ENCODE results near the gene C2CD2. TPM values are rescaled to one million over a fixed set of nuclear protein-coding genes. Genes with fewer than 3 reads are reported as not detected.

C2CD2 gene
- total RNA-seq, 2 experiments from 2014 or later = 3.9 to 4.0 TPM

- ChIA-PET CTCF (interaction anchor here (0.6 kb wide), 1 partner anchor 8 kb away, joined by 3 read pairs; no protein-coding TSS in a partner anchor), POLR2A (no interaction called here)
Observed at GRCh38 chr21:41920476-41920875, 33.3 kb downstream of the C2CD2 start.

GRCh38 chr21:41919666-41920398 lies 34.0 kb downstream of the C2CD2 start:
- ChIA-PET POLR2A (no interaction called here), CTCF (interaction anchor here (0.6 kb wide), 1 partner anchor 9 kb away, joined by 3 read pairs; no protein-coding TSS in a partner anchor)

- ChIA-PET CTCF (no interaction called here), POLR2A (no interaction called here)
Observed at GRCh38 chr21:41918561-41919358, 35.1 kb downstream of the C2CD2 start.

- ChIA-PET POLR2A (no interaction called here), CTCF (no interaction called here)
Observed at GRCh38 chr21:41917531-41917930, 36.3 kb downstream of the C2CD2 start.

GRCh38 chr21:41916888-41917433 lies 36.9 kb downstream of the C2CD2 start:
- ChIA-PET POLR2A (no interaction called here), CTCF (no interaction called here)

- ChIA-PET CTCF (no interaction called here), POLR2A (no interaction called here)
Observed at GRCh38 chr21:41914965-41915364, 38.9 kb downstream of the C2CD2 start.

- CTCF ChIA-PET = no interaction called here
- POLR2A ChIA-PET = no interaction called here
Observed at GRCh38 chr21:41914358-41914757, 39.5 kb downstream of the C2CD2 start.

GRCh38 chr21:41913230-41913629 lies 40.6 kb downstream of the C2CD2 start:
- ChIA-PET CTCF (no interaction called here), POLR2A (no interaction called here)

GRCh38 chr21:41908829-41909228 lies 45.0 kb downstream of the C2CD2 start:
- POLR2A ChIA-PET = interaction anchor here (0.6 kb wide), 1 partner anchor 29 kb away, joined by 3 read pairs; no protein-coding TSS in a partner anchor
- CTCF ChIA-PET = no interaction called here

GRCh38 chr21:41907496-41908258 lies 46.1 kb downstream of the C2CD2 start:
- ChIA-PET CTCF (no interaction called here), POLR2A (no interaction called here)

- POLR2A ChIA-PET = no interaction called here
- CTCF ChIA-PET = no interaction called here
Observed at GRCh38 chr21:41906770-41907169, 47.0 kb downstream of the C2CD2 start.

- CTCF ChIA-PET = no interaction called here
- POLR2A ChIA-PET = no interaction called here
Observed at GRCh38 chr21:41903559-41904351, 50.1 kb downstream of the C2CD2 start.

- CTCF ChIA-PET = interaction anchor here (0.8 to 1.2 kb wide), 2 partner anchors 9 to 23 kb away, joined by 3 read pairs; no protein-coding TSS in a partner anchor
- POLR2A ChIA-PET = no interaction called here
Observed at GRCh38 chr21:41902946-41903345, 50.9 kb downstream of the C2CD2 start.

- CTCF ChIA-PET = no interaction called here
Observed at GRCh38 chr21:41901782-41902181, 52.0 kb downstream of the C2CD2 start.

GRCh38 chr21:41901099-41901498 lies 52.7 kb downstream of the C2CD2 start:
- CTCF ChIA-PET = no interaction called here
- POLR2A ChIA-PET = no interaction called here

More at GRCh38 chr21:41901782-41902181, 52.0 kb downstream of the C2CD2 start:
- POLR2A ChIA-PET = no interaction called here

GRCh38 chr21:41900401-41900800 lies 53.4 kb downstream of the C2CD2 start:
- ChIA-PET POLR2A (no interaction called here), CTCF (interaction anchor here (1.2 kb wide), 1 partner anchor 208 kb away, joined by 4 read pairs; no protein-coding TSS in a partner anchor)

GRCh38 chr21:41899426-41900202 lies 54.2 kb downstream of the C2CD2 start:
- ChIA-PET POLR2A (interaction anchor here (0.8 kb wide), 1 partner anchor 20 kb away, joined by 5 read pairs; the partner anchor contains the start of gene PRDM15), CTCF (interaction anchor here (0.9 to 1.2 kb wide), 2 partner anchors 16 to 208 kb away, joined by 4 read pairs; no protein-coding TSS in a partner anchor)

- CTCF ChIA-PET = interaction anchor here (0.9 kb wide), 1 partner anchor 15 kb away, joined by 4 read pairs; no protein-coding TSS in a partner anchor
- POLR2A ChIA-PET = interaction anchor here (0.8 kb wide), 1 partner anchor 19 kb away, joined by 5 read pairs; the partner anchor contains the start of gene PRDM15
Observed at GRCh38 chr21:41898998-41899397, 54.8 kb downstream of the C2CD2 start.
